Measurements from ENCODE around the gene ZNF428.
A peak's percentile ranks its signal among the peaks of the same experiment; 100 is the strongest.

The ZNF428 gene

GRCh38 chr19:43598445-43599240 is 20.8 kb downstream of the ZNF428 start:
- Histone ChIP-seq H3K27me3 (no peaks in the 10 kb centered on the region), H3K9me3 (no peaks in the 10 kb centered on the region), H3K36me3 (peaks cover 13% of the 10 kb centered on the region; the same call in 1 of the 2 replicates), H3K4me3 (ENCODE audit: low read depth, low read length) (no peak overlapping the region), H3K4me1 (no peaks in the 10 kb centered on the region)
- TF ChIP-seq, protein P1, sequence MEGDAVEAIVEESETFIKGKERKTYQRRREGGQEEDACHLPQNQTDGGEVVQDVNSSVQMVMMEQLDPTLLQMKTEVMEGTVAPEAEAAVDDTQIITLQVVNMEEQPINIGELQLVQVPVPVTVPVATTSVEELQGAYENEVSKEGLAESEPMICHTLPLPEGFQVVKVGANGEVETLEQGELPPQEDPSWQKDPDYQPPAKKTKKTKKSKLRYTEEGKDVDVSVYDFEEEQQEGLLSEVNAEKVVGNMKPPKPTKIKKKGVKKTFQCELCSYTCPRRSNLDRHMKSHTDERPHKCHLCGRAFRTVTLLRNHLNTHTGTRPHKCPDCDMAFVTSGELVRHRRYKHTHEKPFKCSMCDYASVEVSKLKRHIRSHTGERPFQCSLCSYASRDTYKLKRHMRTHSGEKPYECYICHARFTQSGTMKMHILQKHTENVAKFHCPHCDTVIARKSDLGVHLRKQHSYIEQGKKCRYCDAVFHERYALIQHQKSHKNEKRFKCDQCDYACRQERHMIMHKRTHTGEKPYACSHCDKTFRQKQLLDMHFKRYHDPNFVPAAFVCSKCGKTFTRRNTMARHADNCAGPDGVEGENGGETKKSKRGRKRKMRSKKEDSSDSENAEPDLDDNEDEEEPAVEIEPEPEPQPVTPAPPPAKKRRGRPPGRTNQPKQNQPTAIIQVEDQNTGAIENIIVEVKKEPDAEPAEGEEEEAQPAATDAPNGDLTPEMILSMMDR (IDR thresholded peaks at IDR 0.05; ENCODE audit: low read depth, low read length): no peak
- no peak for DNase-seq

- H3K4me1 ChIP-seq: no peaks in the 10 kb centered on the region
- DNase-seq: no peak
- H3K9me3 ChIP-seq: no peaks in the 10 kb centered on the region
- no peaks in the 10 kb centered on the region for H3K27me3 ChIP-seq
- TF ChIP-seq, protein P1 (IDR thresholded peaks at IDR 0.05; ENCODE audit: low read depth, low read length): no peak
- H3K36me3 ChIP-seq: peaks cover 11% of the 10 kb centered on the region; the same call in 1 of the 2 replicates
- peak overlapping the region; percentile 70 for H3K4me3 ChIP-seq (ENCODE audit: low read depth, low read length)
These were observed 21.6 kb downstream of the ZNF428 start for GRCh38 chr19:43597876-43598275.

DNA sequence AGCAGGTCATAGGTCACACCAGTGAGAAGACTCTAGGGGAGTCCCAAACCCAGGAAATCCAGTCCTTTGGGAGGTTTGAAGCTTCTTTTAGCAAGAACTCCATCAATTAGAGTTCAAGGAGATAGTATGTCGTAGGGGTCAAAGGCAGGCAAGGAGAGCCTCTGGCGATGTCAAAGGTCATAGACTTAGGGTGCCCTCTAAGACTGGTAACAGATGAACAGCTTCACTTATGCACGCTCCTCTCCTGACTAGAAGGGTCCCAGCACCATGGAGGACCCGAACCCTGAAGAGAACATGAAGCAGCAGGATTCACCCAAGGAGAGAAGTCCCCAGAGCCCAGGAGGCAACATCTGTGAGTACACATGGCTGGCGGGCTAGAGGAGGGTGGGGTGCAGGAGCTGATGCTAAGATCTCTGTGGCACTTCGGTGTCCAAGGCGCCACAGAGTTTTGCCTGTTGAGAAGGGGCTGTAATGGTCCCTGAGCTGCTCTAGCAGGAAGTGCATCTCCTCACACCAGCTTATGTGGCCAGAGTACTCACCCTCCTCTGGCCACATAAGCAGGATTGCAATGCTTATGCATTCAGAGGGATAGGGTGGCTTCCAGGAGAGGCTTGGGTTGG is 22.5 kb downstream of the ZNF428 start:
- DNase-seq: no peak
- Histone ChIP-seq H3K36me3 (peaks cover 13% of the 10 kb centered on the region; the same call in 1 of the 2 replicates), H3K4me1 (no peaks in the 10 kb centered on the region), H3K9me3 (no peaks in the 10 kb centered on the region), H3K27me3 (no peaks in the 10 kb centered on the region), H3K4me3 (ENCODE audit: low read depth, low read length) (peak overlapping the region; percentile 70)
- TF ChIP-seq, protein P1 (IDR thresholded peaks at IDR 0.05; ENCODE audit: low read depth, low read length): no peak

DNA sequence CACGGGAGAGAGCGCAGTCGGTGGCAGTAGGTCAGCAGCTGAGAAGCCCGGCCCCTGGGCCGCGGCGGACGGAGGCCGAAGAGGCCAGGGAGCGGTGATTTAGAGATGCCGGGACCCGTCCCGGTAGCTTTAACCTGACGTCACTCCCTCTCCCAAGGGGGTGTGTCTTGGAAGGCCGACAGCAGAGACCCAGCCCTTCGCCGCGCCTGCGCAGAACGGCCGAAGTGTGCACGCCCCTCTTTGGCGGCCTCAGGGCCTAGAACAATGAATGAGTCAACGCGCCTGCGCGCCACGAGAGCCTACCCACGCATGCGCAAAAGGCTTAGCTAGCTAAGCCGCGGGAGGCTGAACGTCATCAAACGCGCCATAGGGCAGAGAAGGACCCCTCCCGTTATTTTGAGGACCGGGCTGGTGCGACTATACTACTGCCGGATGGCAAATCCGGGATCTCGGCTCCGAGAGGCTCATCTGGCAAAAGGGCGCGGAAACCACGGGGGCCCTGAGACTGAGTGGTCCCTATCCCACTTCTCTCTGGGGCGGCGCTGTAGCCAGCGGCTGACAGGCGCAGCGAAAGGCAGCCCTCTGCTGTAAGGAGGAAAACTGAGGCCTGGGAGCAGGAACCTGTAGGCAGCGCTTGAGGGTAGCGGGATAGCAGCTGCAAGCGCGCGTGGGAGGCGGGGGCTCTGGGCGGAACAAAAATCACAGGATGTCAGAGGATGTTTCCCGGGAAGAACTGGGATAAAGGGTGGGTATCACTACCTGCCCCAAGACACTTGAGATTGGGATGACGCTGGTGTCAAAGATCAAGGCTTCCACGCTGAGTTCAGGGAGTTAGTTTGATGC is 23.2 kb downstream of the ZNF428 start, which contains the start of the genes IRGQ and ZNF576:
IRGQ (minus strand) TSS at position 136 of the 843 bp plus-strand sequence. CDS start 796 bp downstream, outside the sequence.
ZNF576 (plus strand) TSS at position 597 of the 843 bp plus-strand sequence. CDS start 514 bp downstream, outside the sequence.
- peaks cover 13% of the 10 kb centered on the region; the same call in 1 of the 2 replicates for H3K36me3 ChIP-seq
- peak; percentile 100 for DNase-seq
- no peaks in the 10 kb centered on the region for H3K4me1 ChIP-seq
- TF ChIP-seq, protein P1 (IDR thresholded peaks at IDR 0.05; ENCODE audit: low read depth, low read length): no peak
- no peaks in the 10 kb centered on the region for H3K9me3 ChIP-seq
- peak within 1 kb of the TSS; percentile 92 for H3K4me3 ChIP-seq (ENCODE audit: low read depth, low read length)
- H3K27me3 ChIP-seq: no peaks in the 10 kb centered on the region

DNA sequence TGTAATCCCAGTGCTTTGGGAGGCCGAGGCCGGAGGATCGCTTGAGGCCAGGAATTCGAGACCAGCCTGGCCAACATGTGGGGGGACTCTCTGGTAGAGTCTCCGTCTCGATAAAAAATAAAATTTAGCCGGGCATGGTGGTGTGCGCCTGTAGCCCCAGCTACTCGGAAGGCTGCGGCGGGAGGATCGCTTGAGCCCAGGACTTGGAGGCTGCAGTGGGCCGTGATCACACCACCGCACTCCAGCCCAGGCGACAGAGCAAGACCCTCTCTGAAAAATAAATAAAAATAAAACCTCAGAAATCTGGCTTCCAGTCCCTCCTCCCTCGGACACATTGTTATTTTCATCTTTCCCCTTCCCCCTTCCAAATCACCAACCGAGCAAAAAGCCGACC is 23.8 kb downstream of the ZNF428 start:
- TF ChIP-seq, protein P1 (IDR thresholded peaks at IDR 0.05; ENCODE audit: low read depth, low read length): no peak
- no peaks in the 10 kb centered on the region for H3K27me3 ChIP-seq
- peak overlapping the region; percentile 92 for H3K4me3 ChIP-seq (ENCODE audit: low read depth, low read length)
- no peaks in the 10 kb centered on the region for H3K4me1 ChIP-seq
- peaks cover 13% of the 10 kb centered on the region; the same call in 1 of the 2 replicates for H3K36me3 ChIP-seq
- no peaks in the 10 kb centered on the region for H3K9me3 ChIP-seq
- no peak for DNase-seq
